Measurements from ENCODE around the gene NMT2.

GRCh38 chr10:15091418-15091817 is 77.1 kb downstream of the NMT2 start:
- TF ChIP-seq EZH2 (IDR thresholded peaks at IDR 0.05; ENCODE audit: borderline replicate concordance), result no peak
- TF ChIP-seq, protein P1, sequence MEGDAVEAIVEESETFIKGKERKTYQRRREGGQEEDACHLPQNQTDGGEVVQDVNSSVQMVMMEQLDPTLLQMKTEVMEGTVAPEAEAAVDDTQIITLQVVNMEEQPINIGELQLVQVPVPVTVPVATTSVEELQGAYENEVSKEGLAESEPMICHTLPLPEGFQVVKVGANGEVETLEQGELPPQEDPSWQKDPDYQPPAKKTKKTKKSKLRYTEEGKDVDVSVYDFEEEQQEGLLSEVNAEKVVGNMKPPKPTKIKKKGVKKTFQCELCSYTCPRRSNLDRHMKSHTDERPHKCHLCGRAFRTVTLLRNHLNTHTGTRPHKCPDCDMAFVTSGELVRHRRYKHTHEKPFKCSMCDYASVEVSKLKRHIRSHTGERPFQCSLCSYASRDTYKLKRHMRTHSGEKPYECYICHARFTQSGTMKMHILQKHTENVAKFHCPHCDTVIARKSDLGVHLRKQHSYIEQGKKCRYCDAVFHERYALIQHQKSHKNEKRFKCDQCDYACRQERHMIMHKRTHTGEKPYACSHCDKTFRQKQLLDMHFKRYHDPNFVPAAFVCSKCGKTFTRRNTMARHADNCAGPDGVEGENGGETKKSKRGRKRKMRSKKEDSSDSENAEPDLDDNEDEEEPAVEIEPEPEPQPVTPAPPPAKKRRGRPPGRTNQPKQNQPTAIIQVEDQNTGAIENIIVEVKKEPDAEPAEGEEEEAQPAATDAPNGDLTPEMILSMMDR (IDR thresholded peaks at IDR 0.05; ENCODE audit: poor library complexity), result no peak
- TF ChIP-seq EZH2phosphoT487 (IDR thresholded peaks at IDR 0.05; ENCODE audit: low read depth, severe bottlenecking, unreplicated experiment), result no peak

Measured in hepatocyte (in vitro differentiated cells).